SHP77 treated with DMSO at 0.1 percent for 48 hours (cell line): ENCODE data around the gene TIMMDC1.
"Not testable (repeated sequence)": the region's sequence is repeated elsewhere in the genome, so short reads cannot be mapped to it uniquely, and the experiment has no call there.

ENCODE experiments used
- DNase-seq: peaks from one replicate; lab custom pipeline; 2025; lab: John Stamatoyannopoulos, UW

TIMMDC1 gene

GRCh38 chr3:119510690-119511089 lies 12.3 kb downstream of the TIMMDC1 start:
- DNase-seq, result no peak

GRCh38 chr3:119514637-119515036 lies 16.3 kb downstream of the TIMMDC1 start:
- DNase-seq, result no peak

- DNase-seq, result no peak
Measured at GRCh38 chr3:119517112-119517511, 18.8 kb downstream of the TIMMDC1 start.

GRCh38 chr3:119518026-119518425 lies 19.7 kb downstream of the TIMMDC1 start:
- no peak for DNase-seq

GRCh38 chr3:119524931-119525662 lies 26.8 kb downstream of the TIMMDC1 start:
- no peak for DNase-seq

GRCh38 chr3:119527714-119528113 lies 29.4 kb downstream of the TIMMDC1 start:
- no peak for DNase-seq

GRCh38 chr3:119529883-119530282 lies 31.5 kb downstream of the TIMMDC1 start:
- no peak for DNase-seq

- DNase-seq, result no peak
Measured at GRCh38 chr3:119530456-119530855, 32.1 kb downstream of the TIMMDC1 start.

GRCh38 chr3:119531151-119531550 lies 32.8 kb downstream of the TIMMDC1 start:
- DNase-seq, result no peak

GRCh38 chr3:119534296-119534695 lies 35.9 kb downstream of the TIMMDC1 start:
- DNase-seq, result no peak

- DNase-seq, result no peak
Measured at GRCh38 chr3:119536757-119537156, 38.4 kb downstream of the TIMMDC1 start.

- no peak for DNase-seq
Measured at GRCh38 chr3:119538772-119539171, 40.4 kb downstream of the TIMMDC1 start.

- DNase-seq, result no peak
Measured at GRCh38 chr3:119541547-119541946, 43.2 kb downstream of the TIMMDC1 start.

GRCh38 chr3:119542168-119542767 lies 43.9 kb downstream of the TIMMDC1 start:
- DNase-seq, result no peak

GRCh38 chr3:119543147-119543546 lies 44.8 kb downstream of the TIMMDC1 start:
- no peak for DNase-seq

- DNase-seq, result no peak
Measured at GRCh38 chr3:119547227-119547626, 48.9 kb downstream of the TIMMDC1 start.

- no peak for DNase-seq
Measured at GRCh38 chr3:119548341-119548740, 50.0 kb downstream of the TIMMDC1 start.

- no peak for DNase-seq
Measured at GRCh38 chr3:119550192-119550910, 52.0 kb downstream of the TIMMDC1 start.

GRCh38 chr3:119551598-119551997 lies 53.3 kb downstream of the TIMMDC1 start:
- DNase-seq, result no peak

GRCh38 chr3:119552928-119553327 lies 54.6 kb downstream of the TIMMDC1 start:
- not testable (repeated sequence) for DNase-seq

- DNase-seq, result no peak
Measured at GRCh38 chr3:119553823-119554415, 55.6 kb downstream of the TIMMDC1 start.

- no peak for DNase-seq
Measured at GRCh38 chr3:119555309-119555735, 57.0 kb downstream of the TIMMDC1 start.

- DNase-seq, result no peak
Measured at GRCh38 chr3:119555929-119556328, 57.6 kb downstream of the TIMMDC1 start.
